ENCODE results near the gene SMARCD2. TPM values are rescaled to one million over a fixed set of nuclear protein-coding genes. Genes with fewer than 3 reads are reported as not detected.
"Not testable (repeated sequence)": the region's sequence is repeated elsewhere in the genome, so short reads cannot be mapped to it uniquely, and the experiment has no call there.

Gene SMARCD2
- polyA plus RNA-seq, 1 experiment = 48.8 TPM

DNA sequence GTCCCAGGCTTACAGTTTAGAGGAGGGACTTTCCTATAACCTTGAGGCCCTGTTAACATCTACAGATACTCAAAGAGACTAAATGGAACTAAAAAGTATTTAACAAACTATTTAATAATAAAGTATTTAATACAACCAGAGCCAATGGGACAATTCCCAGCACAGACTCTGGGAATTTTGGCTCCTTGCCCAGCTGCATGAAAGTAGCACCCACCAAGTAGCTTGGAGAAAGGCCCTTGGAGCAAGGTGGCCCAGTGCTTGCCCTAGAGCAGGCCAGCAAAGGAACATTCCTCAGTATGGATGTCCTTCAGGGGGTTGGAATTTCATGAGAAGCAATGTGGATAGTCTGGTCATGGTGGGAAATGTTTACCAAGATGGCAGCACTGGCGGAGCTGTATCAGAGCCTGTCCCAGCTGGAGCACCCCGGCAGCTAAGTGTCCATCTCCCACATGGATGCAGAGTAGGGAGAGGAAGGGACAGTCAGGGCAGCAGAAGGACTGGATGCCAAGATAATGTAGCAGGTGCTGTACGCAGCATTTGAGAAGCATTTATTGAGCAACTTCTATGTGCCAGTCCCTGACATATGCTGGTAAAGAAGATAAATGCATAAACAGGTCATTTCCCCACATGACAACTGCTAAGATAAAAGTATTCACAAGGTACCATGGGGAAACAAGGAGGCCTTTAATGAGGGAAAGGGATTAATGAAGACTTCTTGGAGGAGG, 5.2 kb upstream of the SMARCD2 start:
- ChIA-PET CTCF (no interaction called here), POLR2A (no interaction called here)
- H3K27ac ChIP-seq (ENCODE audit: low read depth, low read length) = no peak overlapping the region
- peaks cover 15% of the 10 kb centered on the region for H3K9me3 ChIP-seq (ENCODE audit: control insufficient read depth, insufficient read depth, low read length)
- peaks cover 8% of the 10 kb centered on the region for H3K27me3 ChIP-seq (ENCODE audit: control insufficient read depth, insufficient read depth, low read length)
- no peak overlapping the region for H3K4me3 ChIP-seq (ENCODE audit: low read depth, low read length)
- DNase-seq (ENCODE audit: low read depth, low spot score) = no peak
- TF ChIP-seq, protein P1, sequence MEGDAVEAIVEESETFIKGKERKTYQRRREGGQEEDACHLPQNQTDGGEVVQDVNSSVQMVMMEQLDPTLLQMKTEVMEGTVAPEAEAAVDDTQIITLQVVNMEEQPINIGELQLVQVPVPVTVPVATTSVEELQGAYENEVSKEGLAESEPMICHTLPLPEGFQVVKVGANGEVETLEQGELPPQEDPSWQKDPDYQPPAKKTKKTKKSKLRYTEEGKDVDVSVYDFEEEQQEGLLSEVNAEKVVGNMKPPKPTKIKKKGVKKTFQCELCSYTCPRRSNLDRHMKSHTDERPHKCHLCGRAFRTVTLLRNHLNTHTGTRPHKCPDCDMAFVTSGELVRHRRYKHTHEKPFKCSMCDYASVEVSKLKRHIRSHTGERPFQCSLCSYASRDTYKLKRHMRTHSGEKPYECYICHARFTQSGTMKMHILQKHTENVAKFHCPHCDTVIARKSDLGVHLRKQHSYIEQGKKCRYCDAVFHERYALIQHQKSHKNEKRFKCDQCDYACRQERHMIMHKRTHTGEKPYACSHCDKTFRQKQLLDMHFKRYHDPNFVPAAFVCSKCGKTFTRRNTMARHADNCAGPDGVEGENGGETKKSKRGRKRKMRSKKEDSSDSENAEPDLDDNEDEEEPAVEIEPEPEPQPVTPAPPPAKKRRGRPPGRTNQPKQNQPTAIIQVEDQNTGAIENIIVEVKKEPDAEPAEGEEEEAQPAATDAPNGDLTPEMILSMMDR (IDR thresholded peaks at IDR 0.05; ENCODE audit: low read depth, low read length) = no peak

DNA sequence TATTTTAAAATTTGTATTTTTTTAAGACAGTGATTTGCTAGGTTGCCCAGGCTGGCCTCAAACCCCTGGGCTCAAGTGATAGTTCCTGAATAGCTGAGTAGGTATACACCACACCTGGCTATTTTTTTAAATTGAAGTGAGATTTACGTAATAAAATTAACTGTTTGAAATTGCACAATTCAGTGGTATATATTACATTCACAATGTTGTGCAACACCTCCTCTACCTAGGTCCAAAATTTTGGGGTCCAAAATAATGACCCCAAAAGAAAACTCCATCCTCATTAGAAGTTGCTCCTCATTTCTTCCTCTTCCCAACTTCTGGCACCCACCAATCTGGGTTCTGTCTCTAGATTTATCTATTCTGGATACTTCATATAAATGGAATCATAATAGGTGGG, 3.0 kb upstream of the SMARCD2 start:
- no peak overlapping the region for H3K27ac ChIP-seq (ENCODE audit: low read depth, low read length)
- CTCF ChIA-PET = interaction anchor here (1.5 kb wide), 1 partner anchor 11 kb away, joined by 5 read pairs; no protein-coding TSS in a partner anchor
- no peak for DNase-seq (ENCODE audit: low read depth, low spot score)
- POLR2A ChIA-PET = no interaction called here
- no peak overlapping the region for H3K4me3 ChIP-seq (ENCODE audit: low read depth, low read length)
- TF ChIP-seq, protein P1 (IDR thresholded peaks at IDR 0.05; ENCODE audit: low read depth, low read length) = no peak
- peaks cover 15% of the 10 kb centered on the region for H3K9me3 ChIP-seq (ENCODE audit: control insufficient read depth, insufficient read depth, low read length)
- peaks cover 4% of the 10 kb centered on the region for H3K27me3 ChIP-seq (ENCODE audit: control insufficient read depth, insufficient read depth, low read length)

- TF ChIP-seq, protein P1 (IDR thresholded peaks at IDR 0.05; ENCODE audit: low read depth, low read length) = no peak
- no peak overlapping the region for H3K4me3 ChIP-seq (ENCODE audit: low read depth, low read length)
- CTCF ChIA-PET = interaction anchor here (0.6 to 1.5 kb wide), 7 partner anchors 10 to 1200 kb away, joined by 3 to 6 read pairs (median 4); partner anchors contain the start of gene CSHL1
- peaks cover 8% of the 10 kb centered on the region for H3K9me3 ChIP-seq (ENCODE audit: control insufficient read depth, insufficient read depth, low read length)
- DNase-seq (ENCODE audit: low read depth, low spot score) = no peak
- no peaks in the 10 kb centered on the region for H3K27me3 ChIP-seq (ENCODE audit: control insufficient read depth, insufficient read depth, low read length)
- H3K27ac ChIP-seq (ENCODE audit: low read depth, low read length) = peak overlapping the region; percentile 77
- POLR2A ChIA-PET = interaction anchor here (0.5 to 1.5 kb wide), 10 partner anchors 18 to 661 kb away, joined by 3 to 12 read pairs (median 6); partner anchors contain the start of genes CCDC47 and DDX42
Measured at GRCh38 chr17:63843910-63844677, 1.6 kb upstream of the SMARCD2 start.

DNA sequence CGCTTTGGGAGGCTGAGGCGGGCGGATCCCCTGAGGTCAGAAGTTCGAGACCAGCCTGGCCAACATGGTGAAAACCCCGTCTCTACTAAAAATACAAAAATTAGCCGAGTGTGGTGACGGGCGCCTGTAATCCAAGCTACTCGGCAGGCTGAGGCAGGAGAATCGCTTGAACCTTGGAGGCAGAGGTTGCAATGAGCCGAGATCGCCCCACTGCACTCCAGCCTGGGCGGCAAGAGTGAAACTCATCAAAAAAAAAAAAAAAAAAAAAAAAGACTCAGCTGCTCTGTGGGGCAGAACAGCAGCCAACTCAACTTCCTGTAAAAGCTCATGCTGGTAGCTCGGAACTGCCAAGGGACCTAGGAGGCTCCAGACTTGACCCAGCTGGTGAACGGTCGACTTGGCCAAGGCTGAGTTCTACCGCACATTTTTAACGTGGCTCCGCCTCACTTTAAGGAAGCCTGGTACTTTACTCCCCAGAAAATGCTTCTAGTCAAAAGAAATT, 953 bp upstream of the SMARCD2 start:
- not testable (repeated sequence) for H3K27me3 ChIP-seq (ENCODE audit: control insufficient read depth, insufficient read depth, low read length); H3K9me3 ChIP-seq (ENCODE audit: control insufficient read depth, insufficient read depth, low read length)
- Histone ChIP-seq H3K27ac (ENCODE audit: low read depth, low read length) (peak overlapping the region; percentile 77), H3K4me3 (ENCODE audit: low read depth, low read length) (peak overlapping the region; percentile 61)
- DNase-seq (ENCODE audit: low read depth, low spot score) = peak; percentile 44
- ChIA-PET POLR2A (interaction anchor here (0.5 to 1.5 kb wide), 11 partner anchors 17 to 662 kb away, joined by 3 to 12 read pairs (median 6); partner anchors contain the start of genes CCDC47 and DDX42), CTCF (interaction anchor here (0.6 to 1.5 kb wide), 5 partner anchors 9 to 1201 kb away, joined by 3 to 6 read pairs (median 4); partner anchors contain the start of gene CSHL1)

- Histone ChIP-seq H3K9me3 (ENCODE audit: control insufficient read depth, insufficient read depth, low read length) (no peaks in the 10 kb centered on the region; the same call in 1 of the 2 replicates), H3K27me3 (ENCODE audit: control insufficient read depth, insufficient read depth, low read length) (no peaks in the 10 kb centered on the region), H3K4me3 (ENCODE audit: low read depth, low read length) (peak overlapping the region; percentile 88), H3K27ac (ENCODE audit: low read depth, low read length) (peak overlapping the region; percentile 68)
- DNase-seq (ENCODE audit: low read depth, low spot score) = no peak
- POLR2A ChIA-PET = interaction anchor here (1.0 to 2.4 kb wide), 4 partner anchors 9 to 399 kb away, joined by 3 to 12 read pairs (median 6); partner anchors contain the start of genes CCDC47, DDX42 and FTSJ3
- TF ChIP-seq, protein P1 (IDR thresholded peaks at IDR 0.05; ENCODE audit: low read depth, low read length) = no peak
- CTCF ChIA-PET = no interaction called here
Measured at GRCh38 chr17:63842173-63842539, 329 bp downstream of the SMARCD2 start.
